Measurements from ENCODE around the gene HADHA. TPM values are rescaled to one million over a fixed set of nuclear protein-coding genes. Genes with fewer than 3 reads are reported as not detected.

HADHA gene
- total RNA-seq (178 TPM), polyA plus RNA-seq (ENCODE audit: insufficient read depth in 1 of 8, insufficient read length in 8 of 8, low replicate concordance in 1 of 8) (100 to 1,000 TPM; 191 to 225 (median 206) TPM)
- long read RNA-seq, donor 1, transcript HADHA-201 (20 exons, 3,037 nt) = major isoform, 22 of 52 reads
- long read RNA-seq, donor 1, partial matches to known transcripts = 30 of 52 reads
- long read RNA-seq, donor 1, other reads (novel, unspliced or antisense) = 0 of 52 reads
- long read RNA-seq, donor 2, partial matches to known transcripts = 0 of 3 reads
- long read RNA-seq, donor 2, other reads (novel, unspliced or antisense) = 0 of 3 reads
- long read RNA-seq, donor 3, transcript HADHA-201 (20 exons, 3,037 nt) = major isoform, 52 of 149 reads
- long read RNA-seq, donor 3, partial matches to known transcripts = 94 of 149 reads
- long read RNA-seq, donor 3, other reads (novel, unspliced or antisense) = 0 of 149 reads
- long read RNA-seq, donor 4, transcript HADHA-201 (20 exons, 3,037 nt) = major isoform, 22 of 31 reads
- long read RNA-seq, donor 4, partial matches to known transcripts = 9 of 31 reads
- long read RNA-seq, donor 4, other reads (novel, unspliced or antisense) = 0 of 31 reads
- long read RNA-seq, donor 5, transcript HADHA-201 (20 exons, 3,037 nt) = major isoform, 65 of 193 reads
- long read RNA-seq, donor 5, partial matches to known transcripts = 125 of 193 reads
- long read RNA-seq, donor 5, other reads (novel, unspliced or antisense) = 0 of 193 reads
- long read RNA-seq, donor 6, transcript HADHA-201 (20 exons, 3,037 nt) = major isoform, 58 of 98 reads
- long read RNA-seq, donor 6, partial matches to known transcripts = 38 of 98 reads
- long read RNA-seq, donor 6, other reads (novel, unspliced or antisense) = 0 of 98 reads
- long read RNA-seq, donor 7, transcript HADHA-201 (20 exons, 3,037 nt) = major isoform, 34 of 152 reads
- long read RNA-seq, donor 7, partial matches to known transcripts = 118 of 152 reads
- long read RNA-seq, donor 7, other reads (novel, unspliced or antisense) = 0 of 152 reads
- long read RNA-seq, donor 8, transcript HADHA-201 (20 exons, 3,037 nt) = major isoform, 31 of 43 reads
- long read RNA-seq, donor 8, partial matches to known transcripts = 11 of 43 reads
- long read RNA-seq, donor 8, other reads (novel, unspliced or antisense) = 0 of 43 reads
- long read RNA-seq, donor 9, transcript HADHA-201 (20 exons, 3,037 nt) = major isoform, 27 of 80 reads
- long read RNA-seq, donor 9, partial matches to known transcripts = 52 of 80 reads
- long read RNA-seq, donor 9, other reads (novel, unspliced or antisense) = 0 of 80 reads
- long read RNA-seq, donor 10, transcript HADHA-201 (20 exons, 3,037 nt) = major isoform, 58 of 92 reads
- long read RNA-seq, donor 10, partial matches to known transcripts = 34 of 92 reads
- long read RNA-seq, donor 10, other reads (novel, unspliced or antisense) = 0 of 92 reads
- long read RNA-seq, donor 11, transcript HADHA-201 (20 exons, 3,037 nt) = major isoform, 30 of 67 reads
- long read RNA-seq, donor 11, partial matches to known transcripts = 36 of 67 reads
- long read RNA-seq, donor 11, other reads (novel, unspliced or antisense) = 0 of 67 reads

GRCh38 chr2:26244309-26245230, at the start of gene HADHA, which contains the start of gene HADHB:
HADHA (minus strand) TSS chr2:26244632; CDS start chr2:26244596, 36 bp downstream.
HADHB (plus strand) TSS chr2:26244939; CDS start chr2:26254255, 9,316 bp downstream.
- no peaks in the 10 kb centered on the region for H3K27me3 ChIP-seq (ENCODE audit: control insufficient read depth, insufficient read depth, low read length)
- WGBS (ENCODE audit: insufficient coverage) = under 1% methylated on average over 46 of the region's 63 CpGs
- H3K36me3 ChIP-seq (ENCODE audit: control insufficient read depth, insufficient read depth, low read length) = no peaks in the 10 kb centered on the region
- peak within 1 kb of the TSS; percentile 96 for H3K4me3 ChIP-seq (ENCODE audit: low read length)
- no peaks in the 10 kb centered on the region for H3K9me3 ChIP-seq (replicated peaks; ENCODE audit: control insufficient read depth, low read depth, low read length)
- peak; percentile 95 for DNase-seq
- H3K27ac ChIP-seq (ENCODE audit: low read length) = peak within 1 kb of the TSS; percentile 99
- peaks cover 15% of the 10 kb centered on the region for H3K4me1 ChIP-seq (ENCODE audit: control insufficient read depth, insufficient read depth, low read length)

- no peaks in the 10 kb centered on the region for H3K27me3 ChIP-seq (ENCODE audit: control insufficient read depth, insufficient read depth, low read length)
- peaks cover 10% of the 10 kb centered on the region for H3K36me3 ChIP-seq (ENCODE audit: control insufficient read depth, insufficient read depth, low read length)
- no peaks in the 10 kb centered on the region for H3K4me1 ChIP-seq (ENCODE audit: control insufficient read depth, insufficient read depth, low read length)
- WGBS (ENCODE audit: insufficient coverage) = 20% methylated on average over 1 of the region's 6 CpGs
- no peak overlapping the region for H3K27ac ChIP-seq (ENCODE audit: low read length)
- no peaks in the 10 kb centered on the region for H3K9me3 ChIP-seq (replicated peaks; ENCODE audit: control insufficient read depth, low read depth, low read length)
- H3K4me3 ChIP-seq (ENCODE audit: low read length) = no peak overlapping the region
- no peak for DNase-seq
These were observed 48.2 kb upstream of the HADHA start for GRCh38 chr2:26292646-26293045.

- DNase-seq = no peak
- Histone ChIP-seq H3K9me3 (replicated peaks; ENCODE audit: control insufficient read depth, low read depth, low read length) (no peaks in the 10 kb centered on the region), H3K4me3 (ENCODE audit: low read length) (no peak overlapping the region), H3K4me1 (ENCODE audit: control insufficient read depth, insufficient read depth, low read length) (no peaks in the 10 kb centered on the region), H3K36me3 (ENCODE audit: control insufficient read depth, insufficient read depth, low read length) (peaks cover 15% of the 10 kb centered on the region), H3K27me3 (ENCODE audit: control insufficient read depth, insufficient read depth, low read length) (no peaks in the 10 kb centered on the region), H3K27ac (ENCODE audit: low read length) (no peak overlapping the region)
- no CpG with 5 or more reads among the region's 1 CpG for WGBS (ENCODE audit: insufficient coverage)
These were observed 45.6 kb upstream of the HADHA start for GRCh38 chr2:26290001-26290400.

GRCh38 chr2:26285931-26286330, 41.5 kb upstream of the HADHA start:
- Histone ChIP-seq H3K27me3 (ENCODE audit: control insufficient read depth, insufficient read depth, low read length) (no peaks in the 10 kb centered on the region), H3K4me3 (ENCODE audit: low read length) (no peak overlapping the region), H3K9me3 (replicated peaks; ENCODE audit: control insufficient read depth, low read depth, low read length) (no peaks in the 10 kb centered on the region), H3K36me3 (ENCODE audit: control insufficient read depth, insufficient read depth, low read length) (peaks cover 33% of the 10 kb centered on the region), H3K4me1 (ENCODE audit: control insufficient read depth, insufficient read depth, low read length) (no peaks in the 10 kb centered on the region), H3K27ac (ENCODE audit: low read length) (no peak overlapping the region)
- WGBS (ENCODE audit: insufficient coverage) = no CpG with 5 or more reads among the region's 3 CpGs
- no peak for DNase-seq

GRCh38 chr2:26284132-26284531, 39.7 kb upstream of the HADHA start:
- Histone ChIP-seq H3K4me3 (ENCODE audit: low read length) (no peak overlapping the region), H3K4me1 (ENCODE audit: control insufficient read depth, insufficient read depth, low read length) (peaks cover 3% of the 10 kb centered on the region), H3K27me3 (ENCODE audit: control insufficient read depth, insufficient read depth, low read length) (no peaks in the 10 kb centered on the region), H3K9me3 (replicated peaks; ENCODE audit: control insufficient read depth, low read depth, low read length) (no peaks in the 10 kb centered on the region), H3K27ac (ENCODE audit: low read length) (no peak overlapping the region), H3K36me3 (ENCODE audit: control insufficient read depth, insufficient read depth, low read length) (peaks cover 36% of the 10 kb centered on the region)
- DNase-seq = no peak
- 100% methylated on average over 2 of the region's 3 CpGs for WGBS (ENCODE audit: insufficient coverage)

GRCh38 chr2:26283606-26284005, 39.2 kb upstream of the HADHA start:
- peaks cover 40% of the 10 kb centered on the region for H3K36me3 ChIP-seq (ENCODE audit: control insufficient read depth, insufficient read depth, low read length)

GRCh38 chr2:26281226-26281625, 36.8 kb upstream of the HADHA start:
- H3K4me3 ChIP-seq (ENCODE audit: low read length) = no peak overlapping the region
- DNase-seq = no peak
- H3K4me1 ChIP-seq (ENCODE audit: control insufficient read depth, insufficient read depth, low read length) = peaks cover 3% of the 10 kb centered on the region
- H3K9me3 ChIP-seq (replicated peaks; ENCODE audit: control insufficient read depth, low read depth, low read length) = no peaks in the 10 kb centered on the region
- no peaks in the 10 kb centered on the region for H3K27me3 ChIP-seq (ENCODE audit: control insufficient read depth, insufficient read depth, low read length)
- WGBS (ENCODE audit: insufficient coverage) = 100% methylated on average over 1 of the region's 2 CpGs
- H3K36me3 ChIP-seq (ENCODE audit: control insufficient read depth, insufficient read depth, low read length) = peaks cover 48% of the 10 kb centered on the region
- H3K27ac ChIP-seq (ENCODE audit: low read length) = no peak overlapping the region

More at GRCh38 chr2:26283606-26284005, 39.2 kb upstream of the HADHA start:
- no peaks in the 10 kb centered on the region for H3K27me3 ChIP-seq (ENCODE audit: control insufficient read depth, insufficient read depth, low read length)
- H3K4me3 ChIP-seq (ENCODE audit: low read length) = no peak overlapping the region
- H3K4me1 ChIP-seq (ENCODE audit: control insufficient read depth, insufficient read depth, low read length) = peaks cover 3% of the 10 kb centered on the region
- DNase-seq = no peak
- 80% methylated on average over 2 of the region's 2 CpGs for WGBS (ENCODE audit: insufficient coverage)
- H3K27ac ChIP-seq (ENCODE audit: low read length) = no peak overlapping the region
- no peaks in the 10 kb centered on the region for H3K9me3 ChIP-seq (replicated peaks; ENCODE audit: control insufficient read depth, low read depth, low read length)

- peak; percentile 20 for DNase-seq
- Histone ChIP-seq H3K36me3 (ENCODE audit: control insufficient read depth, insufficient read depth, low read length) (peaks cover 46% of the 10 kb centered on the region), H3K4me3 (ENCODE audit: low read length) (no peak overlapping the region), H3K9me3 (replicated peaks; ENCODE audit: control insufficient read depth, low read depth, low read length) (no peaks in the 10 kb centered on the region), H3K4me1 (ENCODE audit: control insufficient read depth, insufficient read depth, low read length) (peaks cover 3% of the 10 kb centered on the region), H3K27me3 (ENCODE audit: control insufficient read depth, insufficient read depth, low read length) (no peaks in the 10 kb centered on the region), H3K27ac (ENCODE audit: low read length) (no peak overlapping the region)
- WGBS (ENCODE audit: insufficient coverage) = no CpG with 5 or more reads among the region's 3 CpGs
These were observed 35.5 kb upstream of the HADHA start for GRCh38 chr2:26279886-26280285.

Data from muscle of leg (tissue), 16 donors.